ENCODE data around the gene SLC15A3. TPM values are rescaled to one million over a fixed set of nuclear protein-coding genes. Genes with fewer than 3 reads are reported as not detected.

The SLC15A3 gene
- total RNA-seq, 4 donors from 2014 or later = 24.1 to 61.0 (median 29.9) TPM

GRCh38 chr11:60899977-60900376 lies 52.0 kb downstream of the SLC15A3 start:
- TF ChIP-seq POLR2A (IDR thresholded peaks at IDR 0.05; ENCODE audit: low read depth) (no peak), POLR2AphosphoS5 (IDR thresholded peaks at IDR 0.05) (no peak), EP300 (IDR thresholded peaks at IDR 0.05) (no peak)
- TF ChIP-seq, protein P1, sequence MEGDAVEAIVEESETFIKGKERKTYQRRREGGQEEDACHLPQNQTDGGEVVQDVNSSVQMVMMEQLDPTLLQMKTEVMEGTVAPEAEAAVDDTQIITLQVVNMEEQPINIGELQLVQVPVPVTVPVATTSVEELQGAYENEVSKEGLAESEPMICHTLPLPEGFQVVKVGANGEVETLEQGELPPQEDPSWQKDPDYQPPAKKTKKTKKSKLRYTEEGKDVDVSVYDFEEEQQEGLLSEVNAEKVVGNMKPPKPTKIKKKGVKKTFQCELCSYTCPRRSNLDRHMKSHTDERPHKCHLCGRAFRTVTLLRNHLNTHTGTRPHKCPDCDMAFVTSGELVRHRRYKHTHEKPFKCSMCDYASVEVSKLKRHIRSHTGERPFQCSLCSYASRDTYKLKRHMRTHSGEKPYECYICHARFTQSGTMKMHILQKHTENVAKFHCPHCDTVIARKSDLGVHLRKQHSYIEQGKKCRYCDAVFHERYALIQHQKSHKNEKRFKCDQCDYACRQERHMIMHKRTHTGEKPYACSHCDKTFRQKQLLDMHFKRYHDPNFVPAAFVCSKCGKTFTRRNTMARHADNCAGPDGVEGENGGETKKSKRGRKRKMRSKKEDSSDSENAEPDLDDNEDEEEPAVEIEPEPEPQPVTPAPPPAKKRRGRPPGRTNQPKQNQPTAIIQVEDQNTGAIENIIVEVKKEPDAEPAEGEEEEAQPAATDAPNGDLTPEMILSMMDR (IDR thresholded peaks at IDR 0.05) = no peak
- H3K4me1 ChIP-seq = peaks cover 12 to 23% (median 15%) of the 10 kb centered on the region in 4 donors
- no peaks in the 10 kb centered on the region for H3K27me3 ChIP-seq
- intact Hi-C loops (cut with DNase I) = loop anchor here (5.0 to 10.0 kb wide), 2 partner anchors 68 to 255 kb away; no protein-coding TSS in a partner anchor
- 55% methylated on average over 4 of the region's 4 CpGs for WGBS
- DNase-seq (ENCODE audit: extremely low spot score) = no peak
- no peaks in the 10 kb centered on the region for H3K9me3 ChIP-seq
- H3K36me3 ChIP-seq = peaks cover 60 to 87% (median 83%) of the 10 kb centered on the region in 4 donors
- no peak overlapping the region for H3K27ac ChIP-seq (replicated peaks in 1 of 4)
- H3K4me3 ChIP-seq = no peak overlapping the region

DNA sequence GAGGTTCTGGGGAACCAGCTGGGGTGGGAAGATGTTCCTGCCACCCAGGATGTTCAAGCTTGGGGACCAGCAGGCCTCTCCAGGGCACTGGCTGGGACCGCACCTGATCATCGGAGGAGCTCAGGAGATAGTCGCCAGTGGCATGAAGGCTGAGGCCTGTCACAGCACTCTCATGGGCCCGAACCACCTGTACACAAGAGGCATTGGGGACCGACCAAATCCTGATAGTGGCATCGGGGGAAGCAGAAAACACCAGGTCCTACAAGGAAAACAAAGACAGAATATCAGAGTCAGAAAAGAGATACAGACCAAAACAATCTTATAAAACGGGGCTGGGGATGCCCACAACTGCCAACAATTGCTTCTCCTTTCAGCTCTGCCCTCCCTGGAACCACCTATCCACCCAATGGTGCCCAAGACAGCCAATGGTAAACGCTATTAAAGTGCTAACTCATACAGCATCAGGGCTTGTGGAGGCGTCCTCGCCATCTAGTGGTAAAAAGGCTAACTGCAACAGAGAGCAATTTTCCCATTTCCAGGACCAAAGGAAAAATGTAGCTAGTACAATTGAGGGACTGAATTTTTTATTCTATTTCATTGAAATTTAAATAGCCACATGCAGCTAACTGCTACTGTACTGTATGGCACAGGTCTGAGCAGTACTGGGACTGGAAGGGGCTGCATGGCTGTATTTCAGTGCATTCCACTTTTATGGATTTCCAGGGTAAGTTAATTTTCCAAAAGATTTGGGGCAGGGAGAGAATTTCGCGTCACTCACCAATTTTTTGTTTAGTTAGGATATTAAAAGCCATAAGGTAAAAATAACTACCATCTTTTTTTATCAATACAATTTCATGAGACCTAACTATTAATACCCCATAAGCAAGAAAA lies 52.7 kb downstream of the SLC15A3 start:
- Histone ChIP-seq H3K36me3 (peaks cover 62 to 94% (median 89%) of the 10 kb centered on the region in 4 donors), H3K27me3 (no peaks in the 10 kb centered on the region), H3K4me3 (no peak overlapping the region), H3K9me3 (no peaks in the 10 kb centered on the region), H3K4me1 (peaks cover 5 to 16% (median 8%) of the 10 kb centered on the region in 4 donors), H3K27ac (replicated peaks in 1 of 4) (no peak overlapping the region)
- no peak for DNase-seq (ENCODE audit: extremely low spot score)
- no peak for TF ChIP-seq POLR2A (IDR thresholded peaks at IDR 0.05; ENCODE audit: low read depth)
- TF ChIP-seq POLR2AphosphoS5 (IDR thresholded peaks at IDR 0.05) = peak in 1 of 2 donors; percentile 24
- TF ChIP-seq, protein P1 (IDR thresholded peaks at IDR 0.05) = peak in 2 of 3 experiments; percentile 86 to 91
- intact Hi-C loops (cut with DNase I) = loop anchor here (5.0 kb wide), 1 partner anchor 67 kb away; no protein-coding TSS in a partner anchor
- WGBS = 43% methylated on average over 8 of the region's 12 CpGs

- intact Hi-C loops (cut with DNase I) = loop anchor here (5.0 kb wide), 1 partner anchor 65 kb away; no protein-coding TSS in a partner anchor
- peaks cover 74 to 100% (median 96%) of the 10 kb centered on the region in 4 donors for H3K36me3 ChIP-seq
These were observed 54.5 kb downstream of the SLC15A3 start for GRCh38 chr11:60897496-60897895.

GRCh38 chr11:60895687-60896086 lies 56.3 kb downstream of the SLC15A3 start:
- Histone ChIP-seq H3K27me3 (no peaks in the 10 kb centered on the region), H3K4me1 (peaks cover 0 to 7% (median 5%) of the 10 kb centered on the region in 4 donors), H3K27ac (replicated peaks in 1 of 4) (no peak overlapping the region), H3K9me3 (no peaks in the 10 kb centered on the region), H3K4me3 (no peak overlapping the region), H3K36me3 (peaks cover 57 to 98% (median 86%) of the 10 kb centered on the region in 4 donors)
- DNase-seq (ENCODE audit: extremely low spot score) = no peak
- intact Hi-C loops (cut with DNase I) = loop anchor here (5.0 kb wide), 1 partner anchor 63 kb away; no protein-coding TSS in a partner anchor
- WGBS = 79% methylated on average over 5 of the region's 5 CpGs
- TF ChIP-seq, protein P1 (IDR thresholded peaks at IDR 0.05) = no peak
- TF ChIP-seq EP300 (IDR thresholded peaks at IDR 0.05) = no peak
- TF ChIP-seq POLR2AphosphoS5 (IDR thresholded peaks at IDR 0.05) = no peak
- TF ChIP-seq POLR2A (IDR thresholded peaks at IDR 0.05; ENCODE audit: low read depth) = no peak

More at GRCh38 chr11:60897496-60897895, 54.5 kb downstream of the SLC15A3 start:
- 90% methylated on average over 4 of the region's 4 CpGs for WGBS
- TF ChIP-seq POLR2AphosphoS5 (IDR thresholded peaks at IDR 0.05) = no peak
- TF ChIP-seq EP300 (IDR thresholded peaks at IDR 0.05) = no peak
- TF ChIP-seq POLR2A (IDR thresholded peaks at IDR 0.05; ENCODE audit: low read depth) = no peak
- TF ChIP-seq, protein P1 (IDR thresholded peaks at IDR 0.05) = no peak
- Histone ChIP-seq H3K27ac (replicated peaks in 1 of 4) (no peak overlapping the region), H3K27me3 (no peaks in the 10 kb centered on the region), H3K4me1 (peaks cover 0 to 6% (median 0%) of the 10 kb centered on the region in 4 donors), H3K9me3 (no peaks in the 10 kb centered on the region), H3K4me3 (no peak overlapping the region)
- no peak for DNase-seq (ENCODE audit: extremely low spot score)

Data from esophagus muscularis mucosa (tissue), 4 donors.